ENCODE measurements around the gene KIR3DL3.
"Not testable (repeated sequence)": the region's sequence is repeated elsewhere in the genome, so short reads cannot be mapped to it uniquely, and the experiment has no call there.

Gene KIR3DL3

DNA sequence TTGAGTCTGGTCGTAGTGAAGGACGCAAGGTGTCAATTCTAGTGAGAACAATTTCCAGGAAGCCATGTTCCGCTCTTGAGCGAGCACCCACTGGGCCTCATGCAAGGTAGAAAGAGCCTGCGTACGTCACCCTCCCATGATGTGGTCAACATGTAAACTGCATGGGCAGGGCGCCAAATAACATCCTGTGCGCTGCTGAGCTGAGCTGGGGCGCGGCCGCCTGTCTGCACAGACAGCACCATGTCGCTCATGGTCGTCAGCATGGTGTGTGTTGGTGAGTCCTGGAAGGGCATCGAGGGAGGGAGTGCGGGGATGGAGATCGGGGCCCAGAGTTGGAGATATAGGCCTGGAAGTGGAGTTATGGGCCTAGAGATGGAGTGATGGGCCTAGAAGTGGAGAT is 14.1 kb downstream of the KIR3DL3 start, which contains the start of gene KIR2DL3:
Gene KIR2DL3 (plus strand): TSS at position 208 of the 400 bp plus-strand sequence. CDS start 33 bp downstream, at position 241.
- not testable (repeated sequence) for DNase-seq

GRCh38 chr19:54738715-54739114 is 14.5 kb downstream of the KIR3DL3 start:
- no peak for DNase-seq

GRCh38 chr19:54739587-54740497 is 15.6 kb downstream of the KIR3DL3 start:
- DNase-seq = no peak

DNA sequence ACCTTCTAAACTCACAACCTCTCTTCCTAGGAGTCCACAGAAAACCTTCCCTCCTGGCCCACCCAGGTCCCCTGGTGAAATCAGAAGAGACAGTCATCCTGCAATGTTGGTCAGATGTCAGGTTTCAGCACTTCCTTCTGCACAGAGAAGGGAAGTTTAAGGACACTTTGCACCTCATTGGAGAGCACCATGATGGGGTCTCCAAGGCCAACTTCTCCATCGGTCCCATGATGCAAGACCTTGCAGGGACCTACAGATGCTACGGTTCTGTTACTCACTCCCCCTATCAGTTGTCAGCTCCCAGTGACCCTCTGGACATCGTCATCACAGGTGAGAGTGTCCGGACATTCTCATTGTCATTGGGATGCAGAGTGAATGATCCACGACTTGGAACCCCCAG is 17.7 kb downstream of the KIR3DL3 start:
- DNase-seq = not testable (repeated sequence)

DNA sequence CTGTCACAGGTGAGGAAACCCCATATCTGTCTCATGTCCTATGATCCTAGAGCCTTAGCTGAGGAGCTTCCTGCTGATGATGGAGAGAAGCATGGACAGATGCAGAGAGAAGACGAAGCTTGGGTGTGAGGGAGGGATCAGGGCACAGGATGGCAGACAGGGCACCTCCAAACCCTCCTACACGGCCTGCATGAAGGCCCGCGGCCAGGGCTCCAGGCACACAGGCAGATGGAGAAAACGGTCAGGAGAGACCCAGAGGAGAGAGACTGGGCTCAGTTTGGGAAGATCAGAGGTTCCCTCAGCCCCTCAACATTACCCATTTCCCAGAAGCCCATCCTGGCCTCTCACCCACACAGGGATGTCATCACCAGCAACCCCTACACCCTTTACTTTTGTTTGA is 19.8 kb downstream of the KIR3DL3 start:
- DNase-seq = not testable (repeated sequence)

GRCh38 chr19:54747614-54748322 is 23.5 kb downstream of the KIR3DL3 start:
- not testable (repeated sequence) for DNase-seq

DNA sequence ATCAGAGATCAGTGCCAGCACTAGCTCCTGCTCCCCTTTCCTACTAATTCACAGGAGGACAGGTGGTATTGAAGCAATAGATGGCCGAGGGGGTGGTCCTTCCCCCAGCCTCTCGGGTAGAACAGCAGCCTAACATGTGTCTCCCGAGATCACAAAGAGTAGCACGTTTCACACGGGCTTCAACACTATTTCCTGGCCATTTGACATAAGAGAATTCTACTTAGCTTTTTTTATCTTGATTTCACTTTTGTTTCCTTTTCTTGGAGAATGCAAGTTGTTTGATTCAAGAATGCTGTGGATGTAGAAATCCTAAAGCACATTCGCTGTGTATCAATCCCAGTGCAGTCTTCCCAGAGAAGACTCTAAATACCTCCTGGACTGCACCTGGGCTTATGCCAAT is 26.0 kb downstream of the KIR3DL3 start:
- DNase-seq = not testable (repeated sequence)

DNA sequence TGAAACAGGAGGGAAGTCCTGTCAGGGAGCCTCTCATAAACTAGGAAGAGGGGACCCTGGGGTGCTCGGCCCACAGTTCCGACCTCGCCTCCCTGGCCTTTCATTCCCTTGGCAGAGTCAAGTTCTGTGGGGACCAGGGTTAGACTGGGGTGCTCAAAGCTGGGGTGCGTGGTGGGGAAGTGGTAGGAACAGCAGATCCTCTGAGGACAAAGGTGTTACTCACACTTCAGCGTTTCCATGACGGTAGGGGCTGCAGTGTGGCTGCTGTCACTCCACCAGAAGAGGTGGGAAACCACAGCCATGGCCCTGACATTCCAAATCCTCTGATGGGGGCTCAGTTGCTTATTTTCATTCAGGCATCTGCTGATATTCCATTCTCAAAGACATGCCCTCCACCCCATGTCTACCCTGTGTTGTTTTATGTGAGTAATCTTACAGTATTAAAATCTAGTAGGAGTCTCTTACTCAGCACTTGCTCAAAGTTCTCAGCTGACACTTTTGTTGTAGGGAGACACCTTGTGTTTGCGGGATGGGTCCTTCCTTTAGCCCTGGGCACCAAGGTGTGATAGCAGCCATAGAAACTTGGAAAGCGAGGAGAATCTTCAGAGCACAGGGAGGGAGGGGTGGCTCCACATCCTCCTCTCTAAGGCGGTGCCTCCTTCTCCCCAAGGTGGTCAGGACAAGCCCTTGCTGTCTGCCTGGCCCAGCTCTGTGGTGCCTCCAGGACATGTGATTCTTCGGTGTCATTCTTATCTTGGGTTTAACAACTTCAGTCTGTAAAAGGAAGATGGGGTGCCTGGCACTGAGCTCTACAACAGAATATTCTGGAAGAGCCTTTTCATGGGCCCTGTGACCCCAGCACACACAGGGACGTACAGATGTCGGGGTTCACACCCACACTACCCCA is 32.2 kb downstream of the KIR3DL3 start:
- not testable (repeated sequence) for DNase-seq

DNA sequence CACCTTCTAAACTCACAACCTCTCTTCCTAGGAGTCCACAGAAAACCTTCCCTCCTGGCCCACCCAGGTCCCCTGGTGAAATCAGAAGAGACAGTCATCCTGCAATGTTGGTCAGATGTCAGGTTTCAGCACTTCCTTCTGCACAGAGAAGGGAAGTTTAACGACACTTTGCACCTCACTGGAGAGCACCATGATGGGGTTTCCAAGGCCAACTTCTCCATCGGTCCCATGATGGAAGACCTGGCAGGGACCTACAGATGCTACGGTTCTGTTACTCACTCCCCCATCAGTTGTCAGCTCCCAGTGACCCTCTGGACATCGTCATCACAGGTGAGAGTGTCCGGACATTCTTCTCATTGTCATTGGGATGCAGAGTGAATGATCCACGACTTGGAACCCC is 34.3 kb downstream of the KIR3DL3 start:
- not testable (repeated sequence) for DNase-seq

GRCh38 chr19:54764219-54764618 is 40.0 kb downstream of the KIR3DL3 start:
- not testable (repeated sequence) for DNase-seq

GRCh38 chr19:54766464-54766863 is 42.2 kb downstream of the KIR3DL3 start:
- not testable (repeated sequence) for DNase-seq

- not testable (repeated sequence) for DNase-seq
Measured at GRCh38 chr19:54769646-54770045, 45.4 kb downstream of the KIR3DL3 start, which contains the start of gene KIR2DL1. KIR2DL1 (plus strand) TSS chr19:54769793; CDS start chr19:54769851, 58 bp downstream.

- DNase-seq = not testable (repeated sequence)
Measured at GRCh38 chr19:54770511-54770910, 46.3 kb downstream of the KIR3DL3 start.

DNA sequence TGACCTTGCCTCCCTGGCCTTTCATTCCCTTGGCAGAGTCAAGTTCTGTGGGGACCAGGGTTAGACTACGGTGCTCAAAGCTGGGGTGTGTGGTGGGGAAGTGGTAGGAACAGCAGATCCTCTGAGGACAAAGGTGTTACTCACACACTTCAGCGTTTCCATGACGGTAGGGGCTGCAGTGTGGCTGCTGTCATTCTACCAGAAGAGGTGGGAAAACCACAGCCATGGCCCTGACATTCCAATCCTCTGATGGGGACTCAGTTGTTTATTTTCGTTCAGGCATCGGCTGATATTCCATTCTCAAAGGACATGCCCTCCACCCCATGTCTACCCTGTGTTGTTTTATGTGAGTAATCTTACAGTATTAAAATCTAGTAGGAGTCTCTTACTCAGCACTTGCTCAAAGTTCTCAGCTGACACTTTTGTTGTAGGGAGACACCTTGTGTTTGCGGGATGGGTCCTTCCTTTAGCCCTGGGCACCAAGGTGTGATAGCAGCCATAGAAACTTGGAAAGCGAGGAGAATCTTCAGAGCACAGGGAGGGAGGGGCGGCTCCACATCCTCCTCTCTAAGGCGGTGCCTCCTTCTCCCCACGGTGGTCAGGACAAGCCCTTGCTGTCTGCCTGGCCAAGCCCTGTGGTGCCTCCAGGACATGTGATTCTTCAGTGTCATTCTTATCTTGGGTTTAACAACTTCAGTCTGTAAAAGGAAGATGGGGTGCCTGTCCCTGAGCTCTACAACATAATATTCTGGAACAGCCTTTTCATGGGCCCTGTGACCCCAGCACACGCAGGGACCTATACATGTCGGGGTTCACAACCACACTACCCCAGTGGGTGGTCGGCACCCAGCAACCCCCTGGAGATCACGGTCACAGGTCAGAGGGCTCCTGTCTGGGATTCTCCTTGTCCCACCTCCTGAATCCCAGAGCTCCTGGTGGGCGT is 47.0 kb downstream of the KIR3DL3 start:
- not testable (repeated sequence) for DNase-seq

- not testable (repeated sequence) for DNase-seq
Measured at GRCh38 chr19:54772666-54773065, 48.4 kb downstream of the KIR3DL3 start.

- not testable (repeated sequence) for DNase-seq
Measured at GRCh38 chr19:54775095-54775815, 51.0 kb downstream of the KIR3DL3 start.

DNA sequence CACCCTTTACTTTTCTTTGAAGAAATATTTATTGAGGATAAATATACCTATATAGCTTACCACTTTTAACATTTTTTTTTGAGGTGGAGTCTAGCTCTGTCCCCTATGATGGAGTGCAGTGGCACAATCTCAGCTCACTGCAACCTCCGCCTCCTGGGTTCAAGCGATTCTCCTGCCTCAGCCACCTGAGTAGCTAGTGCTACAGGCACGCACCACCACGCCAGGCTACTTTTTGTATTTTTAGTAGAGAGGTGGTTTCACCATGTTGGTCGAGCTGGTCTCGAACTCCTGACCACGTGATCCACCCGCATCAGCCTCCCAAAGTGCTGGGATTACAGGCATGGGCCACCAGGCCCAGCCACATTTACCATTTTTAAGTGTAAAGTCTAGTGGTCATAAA is 51.6 kb downstream of the KIR3DL3 start:
- not testable (repeated sequence) for DNase-seq

DNA sequence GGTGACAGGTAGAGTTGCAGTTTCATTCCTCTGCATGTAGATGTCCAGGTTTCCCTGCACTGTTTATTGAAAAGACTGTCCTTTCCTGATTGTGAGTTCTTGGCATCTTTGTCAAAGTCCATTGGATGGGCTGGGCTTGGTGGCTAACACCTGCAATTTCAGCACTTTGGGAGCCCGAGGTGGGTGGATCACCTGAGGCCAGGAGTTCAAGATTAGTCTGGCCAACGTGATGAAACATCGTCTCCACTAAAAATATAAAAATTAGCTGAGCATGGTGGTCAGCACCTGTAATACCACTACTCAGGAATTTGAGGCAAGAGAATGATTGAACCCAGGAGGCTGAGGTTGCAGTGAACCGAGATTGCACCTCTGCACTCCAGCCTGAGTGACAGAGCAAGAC is 53.6 kb downstream of the KIR3DL3 start:
- DNase-seq = not testable (repeated sequence)

DNA sequence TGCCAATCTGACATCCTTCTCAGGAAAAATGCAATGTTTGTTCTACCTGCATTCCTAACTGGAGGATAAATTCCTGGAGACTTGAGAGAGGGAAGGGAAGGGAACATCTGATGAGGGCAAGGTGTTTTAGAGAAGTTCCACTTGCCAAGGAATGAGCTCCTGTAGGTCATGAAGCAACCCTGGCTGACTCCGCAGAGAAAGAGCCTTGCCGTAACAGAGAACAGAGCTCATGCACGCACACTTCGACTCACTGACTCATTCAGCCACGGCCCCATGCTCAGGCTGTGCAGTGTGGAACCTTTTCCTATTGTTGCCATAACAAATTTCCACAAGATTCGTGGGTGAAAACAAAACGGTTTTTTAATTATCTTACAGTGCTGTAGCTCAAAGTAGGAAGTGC is 54.7 kb downstream of the KIR3DL3 start:
- not testable (repeated sequence) for DNase-seq

DNA sequence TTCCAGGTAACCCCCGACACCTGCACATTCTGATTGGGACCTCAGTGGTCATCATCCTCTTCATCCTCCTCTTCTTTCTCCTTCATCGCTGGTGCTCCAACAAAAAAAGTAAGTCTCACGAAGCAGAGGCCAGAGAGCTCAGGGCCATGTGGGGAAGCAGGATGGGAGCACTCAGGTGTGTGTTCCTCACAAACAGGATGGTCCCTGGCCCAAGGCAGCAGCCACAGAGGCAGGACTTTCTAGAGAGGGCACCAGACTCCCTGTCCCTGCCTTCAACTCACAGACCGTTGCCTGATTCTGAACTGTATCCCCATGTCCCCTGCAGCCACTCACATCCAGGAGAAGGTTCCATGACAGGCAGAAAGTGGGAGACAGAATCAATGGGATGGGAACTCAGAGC is 58.7 kb downstream of the KIR3DL3 start:
- DNase-seq = not testable (repeated sequence)

Data from NCI-H1694 (cell line).